CD14-positive monocyte (primary cell): ENCODE data around the gene ZNF274. TPM values are rescaled to one million over a fixed set of nuclear protein-coding genes. Genes with fewer than 3 reads are reported as not detected.
A peak's percentile ranks its signal among the peaks of the same experiment; 100 is the strongest.

Experiments
- DNase-seq, 3 donors: peaks; one replicate each; pipeline ENCODE4 v3.0.0-alpha.2; 2011 to 2022
- H2AFZ ChIP-seq: 2 replicates; pipeline ENCODE4 v1.6.0; 2012; ENCODE audit warnings: mild to moderate bottlenecking, low read depth, low read length, inconsistent platforms; ENCODE audit not compliant: insufficient read depth, poor library complexity, severe bottlenecking
- H3K27ac ChIP-seq, 2 donors: 1 replicate in 1 of 2; 2 replicates in 1 of 2; pipeline ENCODE4 v1.5.1; 2012 to 2013; ENCODE audit warnings: low read length in 2 of 2, control low read depth in 1 of 2, inconsistent platforms in 1 of 2, low read depth in 1 of 2, mild to moderate bottlenecking in 1 of 2
- H3K27me3 ChIP-seq, 2 donors: one replicate each; pipeline versions ENCODE4 v1.6.0 to v1.6.1; 2011 to 2013; ENCODE audit warnings: low read length in 2 of 2; ENCODE audit not compliant: control insufficient read depth in 2 of 2, insufficient read depth in 2 of 2
- H3K36me3 ChIP-seq, 2 donors: replicated peaks in 1 of 2; 1 replicate in 1 of 2; 2 replicates in 1 of 2; pipeline versions ENCODE4 v1.5.1 to v1.6.1; 2012 to 2013; ENCODE audit warnings: low read length in 2 of 2, control low read depth in 1 of 2, inconsistent platforms in 1 of 2, mild to moderate bottlenecking in 1 of 2; ENCODE audit not compliant: insufficient read depth in 2 of 2, control insufficient read depth in 1 of 2
- H3K4me1 ChIP-seq, 2 donors: 1 replicate in 1 of 2; 2 replicates in 1 of 2; pipeline versions ENCODE4 v1.5.1 to v1.6.1; 2012 to 2013; ENCODE audit warnings: low read length in 2 of 2, control low read depth in 1 of 2, inconsistent platforms in 1 of 2, mild to moderate bottlenecking in 1 of 2, moderate library complexity in 1 of 2; ENCODE audit not compliant: insufficient read depth in 2 of 2, control insufficient read depth in 1 of 2
- H3K4me2 ChIP-seq: replicated peaks from 2 replicates; pipeline ENCODE3; 2012; ENCODE audit warnings: low read length, moderate library complexity, mild to moderate bottlenecking; ENCODE audit not compliant: poor library complexity, severe bottlenecking; ENCODE audit errors: extremely low read depth
- H3K4me3 ChIP-seq, 3 experiments: fragments of 200-600 bp in 1 of 3; sonication (generic) in 1 of 3; replicated peaks in 1 of 3; 1 replicate in 2 of 3; 2 replicates in 1 of 3; pipeline ENCODE4 v1.5.1; 2011 to 2013; ENCODE audit warnings: low read length in 3 of 3, mild to moderate bottlenecking in 3 of 3, control low read depth in 2 of 3, low read depth in 2 of 3, inconsistent platforms in 1 of 3, moderate library complexity in 1 of 3
- H3K79me2 ChIP-seq: 2 replicates; pipeline ENCODE4 v1.6.0; 2012; ENCODE audit warnings: mild to moderate bottlenecking, control low read depth, inconsistent platforms, low read length, moderate library complexity; ENCODE audit not compliant: insufficient read depth
- H3K9ac ChIP-seq: 2 replicates; pipeline ENCODE4 v1.6.0; 2017; ENCODE audit warnings: low read length, mild to moderate bottlenecking; ENCODE audit not compliant: insufficient read depth, poor library complexity, severe bottlenecking
- H3K9me3 ChIP-seq, 2 donors: replicated peaks in 1 of 2; 1 replicate in 1 of 2; 2 replicates in 1 of 2; pipeline versions ENCODE4 v1.5.1 to v1.6.1; 2012 to 2013; ENCODE audit warnings: low read length in 2 of 2, control low read depth in 1 of 2; ENCODE audit not compliant: control insufficient read depth in 1 of 2, insufficient read depth in 1 of 2
- H4K20me1 ChIP-seq: 2 replicates; pipeline ENCODE4 v1.6.0; 2012; ENCODE audit warnings: mild to moderate bottlenecking, low read length, control low read depth, moderate library complexity; ENCODE audit not compliant: insufficient read depth
- H3K27ac Mint-ChIP-seq, 7 donors: one replicate each; pipeline ENCODE4 v1.8.0; 2020; ENCODE audit warnings: mild to moderate bottlenecking in 7 of 7, mixed read lengths in 7 of 7, moderate library complexity in 6 of 7, inconsistent platforms in 2 of 7
- H3K27me3 Mint-ChIP-seq, 3 donors: one replicate each; pipeline ENCODE4 v1.8.0; 2021 to 2022; ENCODE audit warnings: low read depth in 3 of 3, mild to moderate bottlenecking in 3 of 3, mixed read lengths in 3 of 3, moderate library complexity in 3 of 3, inconsistent platforms in 1 of 3
- H3K36me3 Mint-ChIP-seq, 2 donors: one replicate each; pipeline ENCODE4 v1.8.0; 2020; ENCODE audit warnings: mixed read lengths in 2 of 2, inconsistent platforms in 1 of 2, mild to moderate bottlenecking in 1 of 2
- H3K4me1 Mint-ChIP-seq: one replicate; pipeline ENCODE4 v1.8.0; 2020; ENCODE audit warnings: mild to moderate bottlenecking, mixed read lengths
- H3K4me3 Mint-ChIP-seq, 2 donors: one replicate each; pipeline ENCODE4 v1.8.0; 2020; ENCODE audit warnings: mild to moderate bottlenecking in 2 of 2, mixed read lengths in 2 of 2, moderate library complexity in 1 of 2
- H3K9me3 Mint-ChIP-seq, 7 donors: one replicate each; pipeline ENCODE4 v1.8.0; 2020 to 2022; ENCODE audit warnings: mixed read lengths in 7 of 7, mild to moderate bottlenecking in 6 of 7, moderate library complexity in 6 of 7, inconsistent platforms in 2 of 7
- WGBS: methylation state at CpG from one replicate; pipeline ENCODE4 v1.1.5; 2013; ENCODE audit warnings: missing lambda C conversion rate; ENCODE audit not compliant: insufficient coverage; 5-methylcytosine and 5-hydroxymethylcytosine counted together
- intact Hi-C, 2 donors: fragments of 100-400 bp; cut with micrococcal nuclease; formaldehyde crosslinking; loops; one replicate each; pipeline versions ENCODE4 v1.15.0 to v1.15.1; 2023
- polyA plus RNA-seq, 3 donors: library from polyadenylated mRNA; depleted of rRNA in 1 of 3; unstranded in 2 of 3; stranded (reverse) in 1 of 3; fragments of 300-500 nt in 2 of 3; fragments of >200 nt in 1 of 3; fragmentation: Illumina TruSeq in 2 of 3; gene quantifications; 1 replicate in 2 of 3; 2 replicates in 1 of 3; pipeline ENCODE4 v1.2.3, GENCODE V29; 2012 to 2021
- TF ChIP-seq, protein P1 (sequence below): fragments of 200-600 bp; IDR thresholded peaks from one replicate; pipeline ENCODE4 v1.8.0; 2022; ENCODE audit warnings: antibody characterized with exemption, mild to moderate bottlenecking

Gene ZNF274
- polyA plus RNA-seq, 3 donors, result 5.8 to 10.1 (median 9.0) TPM

DNA sequence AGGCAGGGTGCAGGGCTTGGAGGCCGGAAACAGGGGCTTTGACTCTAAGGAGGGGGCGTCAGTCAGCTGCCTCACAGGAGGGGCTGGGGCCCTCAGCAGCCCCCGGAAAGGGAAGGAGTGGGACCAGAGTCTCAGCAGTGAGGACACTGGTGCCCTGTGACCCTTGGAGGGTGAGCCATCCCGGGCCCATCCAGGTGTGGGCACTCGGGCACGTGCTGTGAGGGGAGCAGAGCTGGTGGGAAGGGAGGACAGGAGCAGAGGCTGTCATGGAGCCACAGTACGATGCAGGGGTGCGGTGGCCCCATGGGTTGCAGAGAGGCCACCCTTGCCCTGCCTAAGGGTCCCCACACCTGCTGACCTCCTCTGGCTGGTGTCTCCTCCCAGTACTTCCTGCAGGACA lies 26.7 kb downstream of the ZNF274 start:
- H3K79me2 ChIP-seq, result peaks cover 4% of the 10 kb centered on the region
- no peaks in the 10 kb centered on the region for H4K20me1 ChIP-seq
- no peaks in the 10 kb centered on the region for H3K4me1 Mint-ChIP-seq
- H3K36me3 Mint-ChIP-seq, result peaks cover 83 to 91% of the 10 kb centered on the region in 2 donors
- H3K36me3 ChIP-seq, result peaks cover 69 to 97% of the 10 kb centered on the region in 2 donors
- TF ChIP-seq, protein P1, sequence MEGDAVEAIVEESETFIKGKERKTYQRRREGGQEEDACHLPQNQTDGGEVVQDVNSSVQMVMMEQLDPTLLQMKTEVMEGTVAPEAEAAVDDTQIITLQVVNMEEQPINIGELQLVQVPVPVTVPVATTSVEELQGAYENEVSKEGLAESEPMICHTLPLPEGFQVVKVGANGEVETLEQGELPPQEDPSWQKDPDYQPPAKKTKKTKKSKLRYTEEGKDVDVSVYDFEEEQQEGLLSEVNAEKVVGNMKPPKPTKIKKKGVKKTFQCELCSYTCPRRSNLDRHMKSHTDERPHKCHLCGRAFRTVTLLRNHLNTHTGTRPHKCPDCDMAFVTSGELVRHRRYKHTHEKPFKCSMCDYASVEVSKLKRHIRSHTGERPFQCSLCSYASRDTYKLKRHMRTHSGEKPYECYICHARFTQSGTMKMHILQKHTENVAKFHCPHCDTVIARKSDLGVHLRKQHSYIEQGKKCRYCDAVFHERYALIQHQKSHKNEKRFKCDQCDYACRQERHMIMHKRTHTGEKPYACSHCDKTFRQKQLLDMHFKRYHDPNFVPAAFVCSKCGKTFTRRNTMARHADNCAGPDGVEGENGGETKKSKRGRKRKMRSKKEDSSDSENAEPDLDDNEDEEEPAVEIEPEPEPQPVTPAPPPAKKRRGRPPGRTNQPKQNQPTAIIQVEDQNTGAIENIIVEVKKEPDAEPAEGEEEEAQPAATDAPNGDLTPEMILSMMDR, result no peak
- intact Hi-C loops, result loop anchor here in 1 of 2 donors (10.0 kb wide), 1 partner anchor 45 kb away; no protein-coding TSS in a partner anchor
- H3K27ac Mint-ChIP-seq, result no peak overlapping the region
- H3K27me3 ChIP-seq, result no peaks in the 10 kb centered on the region
- 97% methylated on average over 8 of the region's 8 CpGs for WGBS
- H3K4me1 ChIP-seq, result no peaks in the 10 kb centered on the region
- no peaks in the 10 kb centered on the region for H3K27me3 Mint-ChIP-seq
- no peak overlapping the region for H3K4me3 Mint-ChIP-seq
- no peak overlapping the region for H3K27ac ChIP-seq
- DNase-seq, result no peak
- H3K9me3 ChIP-seq, result peaks cover 92 to 100% of the 10 kb centered on the region in 2 donors
- H3K4me2 ChIP-seq, result no peak overlapping the region
- H2AFZ ChIP-seq, result no peak overlapping the region
- H3K9ac ChIP-seq, result no peak overlapping the region
- H3K4me3 ChIP-seq, result peak overlapping the region in 1 of 3 experiments; percentile 47
- peaks cover 83 to 100% (median 99%) of the 10 kb centered on the region in 7 donors for H3K9me3 Mint-ChIP-seq

DNA sequence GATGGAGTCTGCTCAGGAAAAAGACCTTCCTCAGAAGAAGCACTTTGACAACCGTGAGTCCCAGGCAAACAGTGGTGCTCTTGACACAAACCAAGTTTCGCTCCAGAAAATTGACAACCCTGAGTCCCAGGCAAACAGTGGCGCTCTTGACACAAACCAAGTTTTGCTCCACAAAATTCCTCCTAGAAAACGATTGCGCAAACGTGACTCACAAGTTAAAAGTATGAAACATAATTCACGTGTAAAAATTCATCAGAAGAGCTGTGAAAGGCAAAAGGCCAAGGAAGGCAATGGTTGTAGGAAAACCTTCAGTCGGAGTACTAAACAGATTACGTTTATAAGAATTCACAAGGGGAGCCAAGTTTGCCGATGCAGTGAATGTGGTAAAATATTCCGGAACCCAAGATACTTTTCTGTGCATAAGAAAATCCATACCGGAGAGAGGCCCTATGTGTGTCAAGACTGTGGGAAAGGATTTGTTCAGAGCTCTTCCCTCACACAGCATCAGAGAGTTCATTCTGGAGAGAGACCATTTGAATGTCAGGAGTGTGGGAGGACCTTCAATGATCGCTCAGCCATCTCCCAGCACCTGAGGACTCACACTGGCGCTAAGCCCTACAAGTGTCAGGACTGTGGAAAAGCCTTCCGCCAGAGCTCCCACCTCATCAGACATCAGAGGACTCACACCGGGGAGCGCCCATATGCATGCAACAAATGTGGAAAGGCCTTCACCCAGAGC lies 29.6 kb downstream of the ZNF274 start:
- Histone ChIP-seq H3K27me3 (no peaks in the 10 kb centered on the region), H3K9ac (no peak overlapping the region), H3K79me2 (no peaks in the 10 kb centered on the region), H4K20me1 (no peaks in the 10 kb centered on the region), H3K4me1 (no peaks in the 10 kb centered on the region), H3K9me3 (peaks cover 95 to 100% of the 10 kb centered on the region in 2 donors), H3K36me3 (peaks cover 54 to 68% of the 10 kb centered on the region in 2 donors), H3K27ac (no peak overlapping the region), H3K4me3 (peak overlapping the region in 1 of 3 experiments; percentile 59), H3K4me2 (no peak overlapping the region), H2AFZ (no peak overlapping the region)
- TF ChIP-seq, protein P1, result no peak
- Mint-ChIP-seq H3K27ac (no peak overlapping the region), H3K4me3 (no peak overlapping the region), H3K4me1 (no peaks in the 10 kb centered on the region), H3K9me3 (peaks cover 74 to 100% (median 99%) of the 10 kb centered on the region in 7 donors), H3K36me3 (peaks cover 56 to 70% of the 10 kb centered on the region in 2 donors), H3K27me3 (peaks cover 0 to 2% (median 0%) of the 10 kb centered on the region in 3 donors)
- intact Hi-C loops, result no loop called here
- WGBS, result 94% methylated on average over 12 of the region's 17 CpGs
- DNase-seq, result no peak
